ENCODE results near the gene CYP27C1.

DNA sequence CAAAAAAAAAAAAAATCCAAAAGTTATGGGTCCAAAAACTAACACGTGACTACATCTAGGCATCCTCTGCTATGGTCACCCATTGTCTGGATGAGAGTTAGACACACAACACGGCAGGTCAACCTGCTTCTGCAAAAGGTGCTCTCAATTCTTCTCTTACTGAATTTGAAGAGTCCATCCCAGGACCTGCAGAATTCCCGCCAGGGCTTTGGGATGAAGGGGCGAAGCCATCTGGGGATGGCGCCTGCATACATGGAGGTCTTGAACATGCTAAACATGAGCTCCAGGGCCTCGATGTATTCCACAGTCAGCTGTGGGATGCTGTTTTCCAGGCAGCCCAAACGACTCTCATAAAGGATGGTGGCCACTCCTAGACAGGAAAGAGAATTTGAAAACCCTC is 19.1 kb downstream of the CYP27C1 start:
- no peak for TF ChIP-seq POLR2A (IDR thresholded peaks at IDR 0.05)
- TF ChIP-seq POLR2AphosphoS5 (IDR thresholded peaks at IDR 0.05): no peak
